SKM-1 (cell line): ENCODE results near the gene ZNF775.

Source experiments
- DNase-seq: peaks from one replicate; lab custom pipeline; 2025; ENCODE audit not compliant: unreplicated experiment; lab: John Stamatoyannopoulos, UW

The ZNF775 gene

DNA sequence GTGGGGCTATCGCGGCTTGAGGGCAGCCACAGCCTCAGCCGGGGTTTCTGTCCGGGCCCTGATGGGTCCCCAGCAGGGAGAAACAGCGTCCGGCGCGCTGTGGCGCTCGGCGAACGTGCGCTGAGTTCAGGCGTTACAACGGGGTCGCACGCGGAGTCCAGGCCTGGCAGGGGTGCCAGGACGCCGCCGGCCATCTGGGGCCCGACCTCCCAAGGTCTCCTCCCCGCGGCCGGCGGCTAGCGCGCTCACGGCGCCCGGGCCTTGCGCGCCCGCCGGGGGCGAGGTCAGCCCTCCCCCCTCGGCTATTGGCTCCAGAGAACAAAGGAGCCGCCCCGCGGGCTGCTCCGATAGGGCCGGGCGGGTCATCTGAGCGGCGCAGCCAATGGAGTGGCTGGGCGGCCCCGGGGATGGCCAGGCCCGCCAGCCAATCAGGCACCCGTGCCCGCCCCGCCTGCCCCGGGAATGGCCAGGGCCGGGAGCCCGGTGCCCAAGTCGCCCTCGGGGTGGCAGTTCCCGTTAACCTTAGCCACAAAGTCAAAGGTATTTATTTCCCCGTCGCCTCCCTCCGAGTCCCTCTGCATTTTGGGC, at the start of gene ZNF775:
Gene ZNF775, plus strand, starts transcription at position 478 of the 588 bp plus-strand sequence. CDS start 9,141 bp downstream, outside the sequence.
- DNase-seq = peak; percentile 24

DNA sequence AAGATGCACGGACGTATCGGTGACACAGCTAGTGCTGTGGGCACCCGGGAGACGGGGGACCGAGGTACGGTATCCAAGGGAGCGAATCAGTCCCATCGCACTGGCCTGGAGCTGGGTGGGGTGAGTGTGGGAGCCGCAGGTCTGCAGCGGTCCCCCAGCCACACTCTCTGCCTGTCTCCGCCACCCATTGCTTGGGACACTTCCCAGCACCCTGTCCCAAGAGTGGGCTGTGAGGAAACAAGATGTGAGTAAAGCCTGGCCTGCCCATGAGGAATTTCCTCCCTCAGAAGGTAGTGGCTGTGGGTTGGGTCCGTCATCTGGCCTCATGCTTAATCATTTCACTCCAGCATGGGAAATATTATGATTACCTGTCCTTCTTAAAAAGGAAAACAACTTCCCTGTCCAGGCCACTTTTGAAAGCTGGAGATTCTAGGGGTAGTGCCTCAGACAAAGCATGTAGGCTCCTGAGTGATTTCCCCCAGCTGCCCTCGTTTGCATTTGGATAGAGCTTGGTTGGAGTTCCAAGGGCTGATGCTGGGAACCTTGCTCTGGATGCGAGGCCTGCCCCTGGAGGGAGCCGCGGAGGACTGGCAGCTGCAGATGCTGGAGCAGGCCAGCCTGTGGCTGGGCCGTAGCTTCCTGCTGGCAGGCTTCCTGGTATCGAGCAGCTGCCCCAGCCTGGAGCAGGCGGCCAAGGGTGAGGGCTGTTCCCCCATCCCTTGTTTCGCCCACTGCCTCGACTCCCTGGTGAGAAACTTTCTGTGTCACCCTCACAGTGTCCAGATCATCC, 49.6 kb upstream of the ZNF775 start:
- no peak for DNase-seq

DNA sequence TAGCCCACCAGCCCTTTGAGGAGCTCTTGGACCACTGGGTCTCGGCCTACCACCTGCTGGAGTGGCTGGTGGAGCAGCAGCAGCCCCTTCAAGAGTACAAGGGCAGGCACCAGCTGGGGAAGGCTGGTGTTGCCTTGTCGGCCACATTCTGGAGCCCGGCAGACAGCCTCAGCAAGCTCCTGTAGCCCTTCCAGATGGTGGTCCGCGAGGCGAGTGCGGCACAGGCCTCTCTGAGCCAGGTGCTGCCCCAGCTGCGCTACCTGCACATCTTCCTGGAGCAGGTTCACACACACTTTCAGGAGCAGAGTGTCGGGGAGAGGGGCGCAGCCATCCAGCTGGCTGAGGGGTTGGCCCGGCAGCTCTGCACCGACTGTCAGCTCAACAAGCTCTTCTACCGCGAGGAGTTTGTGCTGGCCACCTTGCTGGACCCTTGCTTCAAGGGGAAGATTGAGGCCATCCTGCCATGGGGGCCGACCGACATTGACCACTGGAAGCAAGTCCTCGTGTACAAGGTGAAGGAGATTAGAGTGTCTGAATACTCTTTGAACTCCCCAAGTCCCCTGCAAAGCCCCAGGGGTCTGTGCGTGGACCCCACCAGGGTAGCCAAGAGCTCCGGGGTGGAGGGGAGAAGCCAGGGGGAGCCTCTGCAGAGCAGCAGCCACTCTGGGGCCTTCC, 48.8 kb upstream of the ZNF775 start:
- DNase-seq = no peak

DNA sequence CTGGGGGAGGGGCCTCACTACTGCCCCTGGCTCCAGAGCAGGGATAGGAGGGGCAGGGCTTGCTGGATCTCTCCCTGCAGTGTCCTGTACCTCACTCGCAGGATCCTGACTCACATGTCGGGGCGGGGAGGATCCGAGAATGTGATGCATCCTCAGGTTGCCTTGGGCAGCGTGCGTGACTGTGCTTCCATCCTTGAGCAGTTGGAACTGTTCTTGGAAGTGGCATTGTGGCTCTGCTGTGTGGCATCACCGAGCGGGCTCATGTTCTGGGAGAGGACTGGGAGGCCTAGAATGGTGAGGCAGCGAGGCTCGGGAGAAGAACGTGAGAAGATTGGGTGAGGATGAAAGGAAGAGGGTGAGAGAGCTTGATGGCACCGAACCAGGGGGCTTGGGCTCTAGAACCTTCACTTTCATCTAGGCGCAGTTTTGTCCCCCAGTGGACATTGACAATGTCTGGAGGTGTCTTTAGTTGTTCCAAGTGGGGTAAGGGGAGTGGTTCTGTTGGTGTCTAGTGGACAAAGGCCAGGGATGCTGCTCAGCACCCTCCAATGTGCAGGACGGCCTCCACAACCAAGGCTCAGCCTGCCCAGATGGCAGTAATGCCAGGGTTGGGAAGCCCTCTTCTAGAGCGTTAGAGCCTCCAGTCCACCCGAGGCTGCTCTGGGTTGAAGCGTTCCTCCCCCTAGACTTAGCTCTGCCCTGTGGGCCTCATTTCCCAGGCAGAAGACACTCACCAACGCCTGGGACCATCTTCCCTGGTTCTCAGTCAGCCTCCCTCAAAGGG, 46.1 kb upstream of the ZNF775 start:
- no peak for DNase-seq

DNA sequence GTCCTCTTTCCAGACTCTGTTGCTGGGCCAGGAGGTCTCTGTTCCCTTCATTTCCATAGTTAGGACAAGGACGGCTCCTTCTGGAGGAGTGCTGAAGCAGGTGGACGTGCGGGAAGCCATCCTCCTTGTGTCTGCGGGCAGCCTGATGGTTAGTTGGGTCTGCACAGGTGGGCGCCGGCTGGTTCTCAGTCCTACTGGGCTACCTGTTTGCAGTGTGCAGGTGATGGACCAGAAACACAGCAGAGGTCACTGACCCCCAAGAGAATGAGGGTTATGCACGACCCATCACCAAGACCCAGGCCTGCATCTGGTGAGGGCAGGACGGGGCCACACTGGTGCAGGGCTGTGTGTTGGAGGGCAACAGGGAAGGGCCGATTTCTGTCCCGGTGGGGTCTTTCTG, 45.5 kb upstream of the ZNF775 start:
- DNase-seq = no peak

DNA sequence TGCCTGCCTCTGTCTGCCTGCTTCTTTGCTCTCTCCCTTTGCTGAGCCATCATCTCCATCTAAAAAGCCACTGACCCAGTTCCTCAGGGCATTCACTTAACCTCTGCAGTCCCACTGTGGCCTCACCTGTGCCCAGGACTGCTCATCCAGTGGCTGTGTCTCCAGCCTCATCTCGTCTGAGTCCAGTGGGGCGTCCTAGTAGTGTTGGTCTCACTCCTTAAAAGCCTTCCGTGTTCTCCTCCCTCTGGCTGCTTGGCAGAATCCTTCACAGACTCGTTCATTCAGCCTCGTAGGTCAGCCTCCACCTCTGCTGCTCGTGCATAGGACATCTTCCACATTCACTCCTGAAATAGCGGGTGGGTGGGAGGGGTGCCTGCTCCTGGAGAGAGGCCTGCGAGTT, 45.0 kb upstream of the ZNF775 start:
- DNase-seq = no peak

DNA sequence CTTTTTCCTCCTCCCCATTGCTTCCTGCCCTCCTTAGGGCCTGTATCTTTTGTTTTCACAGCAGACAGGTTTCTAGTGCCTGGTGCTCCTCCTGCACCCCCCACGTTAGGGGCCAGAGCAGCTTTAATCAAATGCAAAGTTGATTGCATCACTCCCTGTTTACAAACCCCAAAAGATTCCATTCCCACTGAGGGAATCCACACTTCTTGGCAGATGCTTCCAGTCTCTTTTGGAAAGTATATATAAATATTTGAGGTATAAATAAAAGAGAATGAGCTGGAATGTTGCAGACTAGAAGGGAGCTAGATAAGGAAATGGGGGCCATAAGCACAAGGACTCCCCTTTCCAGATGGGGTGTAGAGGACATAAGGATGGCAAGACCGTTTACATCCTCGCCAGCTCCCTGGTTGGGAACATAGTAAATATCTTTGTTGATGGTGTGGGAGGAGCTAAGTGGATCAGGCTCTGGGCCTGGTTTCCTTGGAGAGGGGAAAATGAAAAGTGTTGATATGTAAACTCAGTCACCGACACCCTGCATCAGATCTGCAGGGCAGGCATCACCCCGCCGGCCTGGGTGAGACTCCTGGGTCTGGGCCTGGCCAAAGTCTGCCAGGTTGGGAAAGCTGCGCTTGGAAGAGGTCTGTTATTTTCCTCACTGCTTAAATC, 43.9 kb upstream of the ZNF775 start:
- DNase-seq = no peak

DNA sequence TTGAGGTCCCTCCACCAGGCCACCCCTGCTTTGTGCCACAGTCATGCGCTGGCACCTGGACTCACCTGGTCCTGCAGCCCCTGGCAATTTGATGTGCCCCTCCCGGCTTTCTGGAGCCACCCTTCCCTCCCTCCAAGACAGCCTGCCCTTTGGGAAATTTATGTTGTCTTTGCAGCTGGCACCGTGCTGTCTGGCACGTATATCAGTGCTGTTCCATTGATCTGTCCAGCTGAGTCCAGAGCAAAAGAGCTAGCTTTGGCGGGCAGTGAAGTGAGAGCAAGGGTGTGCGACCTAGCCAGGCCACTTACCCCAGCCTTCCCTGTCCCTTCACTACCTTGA, 43.4 kb upstream of the ZNF775 start:
- no peak for DNase-seq

DNA sequence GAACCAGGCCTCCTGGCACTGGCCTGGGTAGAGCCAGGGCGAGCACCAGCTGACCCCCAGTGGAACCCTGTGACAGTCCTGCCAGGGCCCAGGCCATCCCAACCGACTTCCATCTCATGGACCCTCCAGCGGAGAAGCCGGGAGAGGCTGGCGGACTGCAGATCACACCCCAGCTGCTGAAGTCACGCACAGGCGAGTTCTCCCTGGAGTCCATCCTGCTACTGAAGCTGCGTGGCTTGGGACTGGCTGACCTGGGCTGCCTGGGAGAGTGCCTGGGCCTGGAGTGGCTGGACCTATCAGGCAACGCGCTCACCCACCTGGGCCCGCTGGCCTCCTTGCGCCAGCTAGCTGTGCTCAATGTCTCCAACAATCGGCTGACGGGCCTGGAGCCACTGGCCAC, 42.4 kb upstream of the ZNF775 start:
- no peak for DNase-seq

DNA sequence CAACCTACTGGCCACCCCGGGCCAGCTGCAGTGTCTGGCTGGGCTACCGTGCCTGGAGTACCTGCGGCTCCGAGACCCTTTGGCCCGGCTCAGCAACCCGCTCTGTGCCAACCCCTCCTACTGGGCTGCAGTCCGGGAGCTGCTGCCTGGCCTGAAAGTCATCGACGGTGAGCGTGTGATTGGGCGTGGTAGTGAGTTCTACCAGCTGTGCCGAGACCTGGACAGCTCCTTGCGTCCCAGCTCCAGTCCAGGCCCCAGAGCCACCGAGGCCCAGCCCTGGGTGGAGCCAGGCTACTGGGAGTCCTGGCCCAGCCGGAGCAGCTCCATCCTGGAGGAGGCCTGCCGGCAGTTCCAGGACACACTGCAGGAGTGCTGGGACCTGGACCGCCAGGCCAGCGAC, 42.0 kb upstream of the ZNF775 start:
- DNase-seq = no peak

DNA sequence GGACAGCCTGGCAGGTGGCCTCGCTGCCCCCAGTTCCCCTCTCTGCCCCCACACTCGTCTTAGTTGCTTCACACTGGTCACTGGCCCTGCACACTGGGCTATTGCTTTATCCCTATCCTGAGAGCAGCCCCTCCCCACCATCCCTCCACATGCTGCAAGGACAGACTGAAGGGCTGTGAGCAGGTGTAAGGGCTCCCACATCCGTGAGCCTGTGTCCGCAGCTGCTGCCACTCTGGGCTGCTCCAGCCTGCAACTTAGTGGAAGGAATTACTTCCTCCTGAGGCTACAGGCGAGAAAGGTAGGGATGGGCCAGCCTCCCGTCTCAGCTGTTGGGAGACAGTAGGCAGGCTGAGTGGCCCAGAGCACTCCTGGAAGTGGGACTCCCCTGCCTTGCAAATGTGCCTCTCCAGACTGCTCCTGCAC, 41.5 kb upstream of the ZNF775 start:
- DNase-seq = no peak

DNA sequence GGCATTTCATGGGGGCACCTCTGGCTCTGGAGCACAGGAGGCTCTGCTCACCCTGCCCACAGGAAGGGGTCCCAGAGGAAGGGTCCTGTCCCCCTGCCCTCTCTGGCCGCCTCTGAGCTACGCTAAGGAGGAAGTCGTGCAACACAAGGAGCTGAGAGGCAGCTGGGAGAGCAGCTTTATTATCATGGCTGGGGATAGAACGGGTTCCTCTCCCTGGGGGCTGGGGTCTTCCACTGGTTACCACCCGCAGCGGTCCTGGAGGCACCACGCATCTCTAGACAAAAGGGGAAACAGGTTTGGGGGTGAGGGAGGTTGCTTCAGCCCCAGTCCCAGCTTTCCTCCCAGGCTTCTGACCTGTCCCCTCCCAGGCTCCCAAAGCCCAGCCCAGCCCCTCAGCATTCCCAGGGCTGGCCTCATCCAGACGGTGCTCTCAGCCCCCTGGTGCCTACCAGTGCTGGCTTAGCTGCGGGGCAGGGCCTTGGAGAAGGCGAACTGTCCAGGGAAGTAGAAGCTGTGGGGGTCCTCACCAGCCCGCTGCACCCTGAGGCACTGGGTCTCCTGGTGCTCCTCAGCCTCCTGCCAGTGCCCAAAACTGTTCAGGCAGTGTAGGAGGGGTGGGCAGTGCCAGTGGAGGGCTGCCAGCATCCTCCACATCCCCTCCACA, 40.8 kb upstream of the ZNF775 start:
- no peak for DNase-seq

DNA sequence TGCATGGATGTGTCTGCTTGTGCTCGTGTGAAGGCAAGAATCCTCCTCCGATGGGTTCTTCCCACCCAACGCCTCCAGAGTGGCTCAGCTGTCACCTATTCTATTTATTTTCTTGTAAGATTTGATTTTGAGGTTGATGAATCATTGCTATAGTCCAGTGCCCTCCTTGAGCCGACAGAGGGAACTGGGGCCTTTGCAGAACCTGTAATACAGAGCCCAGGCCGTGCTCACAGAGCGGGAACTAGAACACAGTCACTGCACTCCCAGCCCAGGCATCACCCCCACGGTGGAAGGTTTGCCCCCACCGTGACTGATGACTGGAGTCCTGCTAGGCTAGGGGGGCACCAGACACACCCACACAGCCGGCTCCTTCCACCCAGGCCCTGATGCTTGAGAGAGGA, 39.7 kb upstream of the ZNF775 start:
- DNase-seq = no peak

DNA sequence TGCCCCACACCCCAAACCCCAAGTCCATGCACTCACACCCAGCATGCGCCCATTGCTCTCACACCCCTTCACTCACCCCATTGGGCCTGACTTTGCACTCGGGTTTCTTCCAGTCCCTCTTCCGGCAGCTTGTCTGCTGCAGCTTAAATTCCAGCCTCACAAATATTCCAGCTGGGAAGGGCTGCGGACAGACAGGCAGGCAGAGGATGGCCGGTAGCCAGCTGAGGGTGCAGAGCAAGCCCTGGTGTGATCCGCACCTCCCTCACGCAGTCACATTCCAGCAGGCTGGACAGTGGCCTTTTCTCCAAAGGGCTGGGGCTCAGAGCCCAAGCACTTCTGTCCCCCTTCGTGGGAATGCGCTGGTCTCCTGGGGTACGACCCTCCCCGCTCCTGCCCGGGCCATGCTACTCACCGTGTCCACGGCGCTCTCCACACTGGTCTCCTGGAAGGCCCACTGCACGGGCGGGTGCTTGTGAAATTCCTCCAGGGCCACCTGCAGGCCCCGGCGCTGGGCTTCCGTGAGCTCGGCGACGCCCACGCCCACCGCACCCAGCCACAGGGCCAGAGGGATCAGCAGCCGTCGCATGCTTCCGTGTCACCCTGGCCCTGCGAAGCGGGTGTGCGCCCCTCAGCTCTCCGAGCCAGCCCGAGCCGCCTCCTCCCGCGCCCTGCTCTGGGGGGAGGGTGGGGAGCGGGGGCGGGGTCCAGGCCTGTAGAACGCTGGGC, 38.9 kb upstream of the ZNF775 start:
- no peak for DNase-seq

DNA sequence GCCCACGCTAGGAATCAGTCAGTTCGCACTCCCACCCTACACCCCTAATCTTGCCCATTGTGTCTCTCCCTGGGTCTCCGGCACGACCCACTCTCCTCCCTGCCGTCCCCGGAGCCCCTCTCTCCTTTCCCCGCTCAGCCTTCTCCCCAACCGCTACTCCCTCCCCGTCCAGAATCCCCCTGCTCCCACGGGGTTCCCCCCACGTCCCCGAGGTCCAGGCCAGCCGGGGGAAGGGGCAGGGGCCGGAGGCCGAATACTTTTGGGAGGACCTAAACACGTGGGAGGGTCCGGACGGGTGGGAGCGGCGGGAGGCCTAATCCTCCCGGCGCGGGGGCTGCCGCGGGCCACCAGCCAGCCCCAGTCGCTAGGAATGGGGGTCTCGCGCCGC, 38.3 kb upstream of the ZNF775 start:
- no peak for DNase-seq

DNA sequence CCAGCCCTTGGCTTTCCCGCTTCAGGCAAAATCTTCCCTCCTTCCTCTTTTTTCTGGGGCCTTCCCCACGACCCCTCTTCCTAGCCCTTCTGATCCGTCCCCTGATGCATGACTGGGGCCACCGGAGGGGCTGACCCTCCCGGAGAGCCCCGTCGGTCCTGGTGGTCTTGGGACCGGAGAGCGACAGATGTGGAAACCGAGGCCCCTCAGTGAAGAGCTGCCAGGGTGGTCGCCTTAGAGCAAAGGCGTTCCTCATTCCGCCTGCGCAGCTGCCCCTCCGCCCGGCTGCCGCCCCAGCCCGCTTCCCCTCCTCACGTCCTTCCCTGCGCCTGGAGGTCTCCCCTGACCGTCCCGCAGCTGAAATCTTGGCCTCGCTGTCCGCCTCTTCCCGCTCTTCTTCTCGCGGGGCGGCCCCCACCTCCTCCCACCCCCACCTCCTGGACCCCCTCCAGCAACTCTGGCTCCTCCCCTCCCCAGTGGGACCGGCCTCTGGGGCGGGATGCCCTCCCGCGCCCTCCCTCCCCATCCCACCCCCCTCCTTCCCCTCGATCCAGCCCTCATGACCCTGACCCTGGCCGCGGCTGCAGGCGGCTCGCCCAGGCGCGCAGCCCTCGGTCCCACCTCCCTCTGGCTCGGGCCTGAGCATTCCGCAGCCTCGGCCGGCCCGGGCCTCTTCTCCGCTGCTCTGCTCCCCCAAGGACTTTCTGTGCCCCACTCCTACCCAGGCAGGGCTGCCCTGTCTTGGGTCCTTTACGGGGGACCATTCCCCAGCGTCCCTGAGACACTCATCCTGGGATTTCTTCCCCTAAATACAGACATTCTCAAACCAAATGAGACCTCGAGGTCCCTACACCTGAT, 37.6 kb upstream of the ZNF775 start, which contains the start of gene RARRES2:
Gene RARRES2, minus strand, starts transcription at position 367 of the 858 bp plus-strand sequence. CDS start 1,020 bp downstream, outside the sequence.
- no peak for DNase-seq

DNA sequence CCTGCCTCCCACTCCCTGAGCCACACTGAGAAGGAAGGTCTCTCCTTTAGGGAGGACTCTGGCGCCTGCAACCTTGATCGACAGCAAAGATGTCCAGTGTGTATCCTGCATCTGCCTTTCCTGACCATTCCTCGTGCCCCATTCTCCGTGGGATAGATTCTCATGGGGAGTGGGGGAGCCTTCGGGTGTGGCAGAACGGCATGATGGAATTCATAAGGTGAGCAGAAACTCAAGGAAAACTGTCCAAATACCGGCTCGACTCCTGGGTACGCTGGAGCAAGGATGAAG, 37.1 kb upstream of the ZNF775 start:
- DNase-seq = no peak

DNA sequence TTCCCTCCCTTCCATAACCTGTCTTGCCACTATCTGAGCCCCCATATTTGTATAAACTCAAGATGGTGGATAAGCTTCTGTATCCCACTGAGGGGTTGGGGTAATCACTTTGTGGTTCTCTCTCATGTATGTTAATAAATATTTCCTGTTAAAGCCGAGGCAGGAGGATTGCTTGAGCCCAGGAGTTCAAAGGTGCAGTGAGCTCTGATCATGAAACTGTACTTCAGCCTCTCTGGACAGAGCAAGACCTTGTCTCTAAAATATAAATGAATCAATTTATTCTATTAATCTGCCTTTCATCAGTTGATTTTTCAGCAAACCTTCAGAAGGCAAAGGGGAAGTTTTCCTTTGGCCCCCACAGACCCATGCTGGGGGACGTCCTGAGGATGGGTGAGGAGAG, 35.9 kb upstream of the ZNF775 start:
- no peak for DNase-seq

DNA sequence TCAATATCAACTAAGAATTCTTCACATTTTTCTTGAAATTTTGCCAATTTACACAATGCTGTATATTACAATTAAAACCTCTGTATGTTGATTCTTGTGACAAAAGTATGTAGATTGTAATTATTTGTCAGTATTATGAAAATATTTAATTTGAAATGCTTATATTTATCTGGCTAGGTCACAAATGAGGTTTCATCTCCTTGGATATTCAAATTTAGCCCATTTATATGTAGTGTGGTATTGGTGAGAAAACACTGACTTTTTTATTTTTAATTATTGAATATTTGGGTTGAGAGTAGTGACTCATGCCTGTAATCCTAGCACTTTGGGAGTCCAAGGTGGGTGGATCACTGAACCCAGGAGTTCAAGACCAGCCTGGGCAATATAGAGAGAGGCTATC, 34.8 kb upstream of the ZNF775 start:
- DNase-seq = no peak
